Measurements from ENCODE around the gene LSM7.
"Not testable (repeated sequence)": the region's sequence is repeated elsewhere in the genome, so short reads cannot be mapped to it uniquely, and the experiment has no call there.

The LSM7 gene

DNA sequence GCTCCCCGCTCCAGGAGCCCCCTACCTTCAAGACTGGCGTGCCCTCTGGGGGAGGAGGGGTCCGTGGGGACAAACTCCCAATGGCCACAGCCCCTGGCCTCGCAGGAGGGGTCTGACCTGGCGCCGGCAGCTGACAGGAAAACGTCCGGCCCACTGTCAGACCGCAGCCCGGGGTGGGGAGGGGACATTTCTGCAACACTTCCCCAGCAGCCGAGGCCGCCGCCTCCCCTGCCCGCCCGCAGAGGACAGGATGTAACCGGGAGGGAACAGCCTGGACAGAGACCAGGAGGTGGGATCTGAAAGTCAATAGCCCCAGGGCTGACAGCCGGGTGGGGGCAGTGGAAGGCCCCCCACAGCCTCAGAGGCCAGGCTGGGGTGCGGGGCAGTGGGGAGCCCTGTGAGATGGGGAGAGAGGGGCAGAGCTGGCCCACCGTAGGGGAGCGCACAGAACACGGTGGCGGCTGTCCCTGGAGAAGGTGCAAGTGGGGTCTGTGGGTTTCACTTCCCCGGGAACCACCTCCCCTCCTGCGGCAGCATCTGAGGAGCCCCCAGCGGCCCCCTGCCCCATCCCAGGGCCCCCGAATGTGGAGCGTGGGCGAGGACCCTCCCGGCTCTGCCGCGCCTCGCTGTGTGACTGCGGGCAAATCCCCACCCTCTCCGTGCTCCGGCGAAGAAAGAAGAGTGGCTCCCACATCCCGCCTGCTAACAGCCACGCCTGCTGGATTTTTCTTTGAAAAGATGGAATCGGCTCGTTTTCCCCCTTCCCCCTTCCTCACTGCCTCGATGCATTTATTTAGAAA lies 46.1 kb downstream of the LSM7 start, which contains the start of gene PEAK3:
PEAK3 (minus strand) TSS at position 114 of the 800 bp plus-strand sequence. CDS start 1,244 bp downstream, outside the sequence.
- H3K4me1 ChIP-seq (ENCODE audit: insufficient read depth, low read length): no peaks in the 10 kb centered on the region
- no peaks in the 10 kb centered on the region for H3K9me3 ChIP-seq (ENCODE audit: control insufficient read depth, insufficient read depth, low read length)
- peak within 1 kb of the TSS; percentile 12; the same call in 1 of the 2 replicates for H3K9ac ChIP-seq (ENCODE audit: low read depth, low read length)
- no peaks in the 10 kb centered on the region for H3K36me3 ChIP-seq (ENCODE audit: insufficient read depth, low read length)

DNA sequence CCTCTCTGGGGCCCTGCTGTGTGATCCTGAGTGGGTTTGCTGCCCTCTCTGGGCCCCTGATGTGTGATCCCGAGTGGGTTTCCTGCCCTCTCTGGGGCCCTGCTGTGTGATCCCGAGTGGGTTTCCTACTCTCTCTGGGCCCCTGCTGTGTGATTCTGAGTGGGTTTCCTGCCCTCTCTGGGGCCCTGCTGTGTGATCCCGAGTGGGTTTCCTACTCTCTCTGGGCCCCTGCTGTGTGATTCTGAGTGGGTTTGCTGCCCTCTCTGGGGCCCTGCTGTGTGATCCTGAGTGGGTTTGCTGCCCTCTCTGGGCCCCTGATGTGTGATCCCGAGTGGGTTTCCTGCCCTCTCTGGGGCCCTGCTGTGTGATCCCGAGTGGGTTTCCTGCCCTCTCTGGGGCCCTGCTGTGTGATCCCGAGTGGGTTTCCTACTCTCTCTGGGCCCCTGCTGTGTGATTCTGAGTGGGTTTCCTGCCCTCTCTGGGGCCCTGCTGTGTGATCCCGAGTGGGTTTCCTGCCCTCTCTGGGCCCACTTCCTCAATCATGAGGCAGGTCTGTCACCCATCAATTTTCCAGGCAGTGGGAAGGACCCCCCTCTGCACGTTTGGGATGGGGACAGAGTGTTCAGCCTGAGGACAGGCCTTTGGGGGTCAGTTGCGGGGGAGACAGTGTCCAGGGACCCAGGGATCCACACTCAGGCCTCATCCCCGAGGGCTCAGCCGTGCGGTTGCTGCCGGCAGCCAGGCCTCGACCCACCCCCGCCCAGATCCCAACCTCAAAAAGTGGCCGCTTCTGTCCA lies 46.9 kb downstream of the LSM7 start:
- H3K9ac ChIP-seq (ENCODE audit: low read depth, low read length): peak overlapping the region; percentile 12; the same call in 1 of the 2 replicates
- H3K9me3 ChIP-seq (ENCODE audit: control insufficient read depth, insufficient read depth, low read length); H3K4me1 ChIP-seq (ENCODE audit: insufficient read depth, low read length); H3K36me3 ChIP-seq (ENCODE audit: insufficient read depth, low read length): not testable (repeated sequence)

DNA sequence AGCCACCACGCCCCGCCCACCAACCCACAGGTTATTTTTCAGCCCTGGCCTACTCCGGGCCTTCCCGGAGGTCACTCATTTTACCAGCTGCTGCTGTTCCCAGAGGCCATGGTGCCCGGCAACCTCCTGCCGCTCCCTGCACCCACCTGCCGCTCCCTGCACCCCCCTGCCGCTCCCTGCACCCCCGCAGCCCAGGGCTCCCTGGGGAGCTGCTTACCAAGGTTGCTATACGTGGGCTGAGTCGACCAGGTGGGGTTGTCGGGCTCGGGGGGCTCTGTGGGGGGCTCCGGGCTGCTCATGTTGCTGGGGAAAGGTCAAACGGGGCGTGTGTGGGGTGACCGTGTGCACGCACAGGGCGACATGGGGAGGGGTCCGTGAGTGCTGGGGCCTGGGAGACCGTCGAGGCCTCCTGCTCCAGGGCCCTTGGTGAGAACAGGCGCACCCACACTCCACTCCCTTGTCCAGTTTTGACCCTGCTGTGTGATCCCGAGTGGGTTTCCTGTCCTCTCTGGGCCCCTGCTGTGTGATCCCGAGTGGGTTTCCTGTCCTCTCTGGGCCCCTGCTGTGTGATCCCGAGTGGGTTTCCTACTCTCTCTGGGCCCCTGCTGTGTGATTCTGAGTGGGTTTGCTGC lies 47.6 kb downstream of the LSM7 start:
- H3K9ac ChIP-seq (ENCODE audit: low read depth, low read length): no peak overlapping the region
- no peaks in the 10 kb centered on the region for H3K9me3 ChIP-seq (ENCODE audit: control insufficient read depth, insufficient read depth, low read length)
- H3K4me1 ChIP-seq (ENCODE audit: insufficient read depth, low read length): no peaks in the 10 kb centered on the region; the same call in 1 of the 2 replicates
- no peaks in the 10 kb centered on the region for H3K36me3 ChIP-seq (ENCODE audit: insufficient read depth, low read length)

DNA sequence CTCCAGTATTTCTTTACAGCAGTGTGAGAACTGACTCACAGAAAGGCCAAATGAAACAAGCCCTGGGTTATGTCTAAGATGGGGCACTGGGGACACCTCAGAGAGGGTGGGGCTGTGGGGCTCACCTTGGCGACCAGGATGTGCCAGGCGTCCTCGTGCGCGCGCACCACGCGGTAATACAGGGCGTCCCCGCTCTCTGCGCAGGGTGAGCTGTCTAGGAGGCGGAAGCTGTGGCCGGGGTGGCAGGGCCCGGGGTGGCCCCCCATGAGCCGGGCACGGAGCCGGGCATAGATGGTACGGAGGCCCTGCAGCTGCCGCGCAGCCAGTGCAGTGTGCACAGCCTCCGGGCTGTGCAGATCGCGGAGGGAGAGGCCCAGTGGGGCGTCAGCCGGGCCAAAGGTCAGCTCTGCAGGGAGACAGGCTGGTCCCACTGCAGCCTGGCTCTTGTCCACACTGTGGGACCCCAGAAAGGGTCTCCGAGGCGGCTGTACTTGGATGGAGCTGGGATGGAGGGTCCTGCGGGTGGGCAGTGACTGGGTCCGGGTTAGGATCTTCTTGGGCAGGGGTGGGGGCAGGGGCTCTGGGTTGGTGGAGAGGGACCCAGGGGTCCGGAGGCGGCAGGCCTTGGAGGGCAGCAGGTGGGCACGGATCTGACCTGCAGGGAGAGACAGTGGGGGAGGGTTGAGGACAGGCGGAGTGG lies 49.8 kb downstream of the LSM7 start:
- Histone ChIP-seq H3K9me3 (ENCODE audit: control insufficient read depth, insufficient read depth, low read length) (no peaks in the 10 kb centered on the region), H3K4me1 (ENCODE audit: insufficient read depth, low read length) (peaks cover 3% of the 10 kb centered on the region; the same call in 1 of the 2 replicates), H3K9ac (ENCODE audit: low read depth, low read length) (no peak overlapping the region), H3K36me3 (ENCODE audit: insufficient read depth, low read length) (no peaks in the 10 kb centered on the region)

GRCh38 chr19:2277138-2277537 lies 51.2 kb downstream of the LSM7 start:
- Histone ChIP-seq H3K4me1 (ENCODE audit: insufficient read depth, low read length) (peaks cover 3% of the 10 kb centered on the region; the same call in 1 of the 2 replicates), H3K36me3 (ENCODE audit: insufficient read depth, low read length) (peaks cover 5% of the 10 kb centered on the region), H3K9me3 (ENCODE audit: control insufficient read depth, insufficient read depth, low read length) (no peaks in the 10 kb centered on the region), H3K9ac (ENCODE audit: low read depth, low read length) (no peak overlapping the region)

DNA sequence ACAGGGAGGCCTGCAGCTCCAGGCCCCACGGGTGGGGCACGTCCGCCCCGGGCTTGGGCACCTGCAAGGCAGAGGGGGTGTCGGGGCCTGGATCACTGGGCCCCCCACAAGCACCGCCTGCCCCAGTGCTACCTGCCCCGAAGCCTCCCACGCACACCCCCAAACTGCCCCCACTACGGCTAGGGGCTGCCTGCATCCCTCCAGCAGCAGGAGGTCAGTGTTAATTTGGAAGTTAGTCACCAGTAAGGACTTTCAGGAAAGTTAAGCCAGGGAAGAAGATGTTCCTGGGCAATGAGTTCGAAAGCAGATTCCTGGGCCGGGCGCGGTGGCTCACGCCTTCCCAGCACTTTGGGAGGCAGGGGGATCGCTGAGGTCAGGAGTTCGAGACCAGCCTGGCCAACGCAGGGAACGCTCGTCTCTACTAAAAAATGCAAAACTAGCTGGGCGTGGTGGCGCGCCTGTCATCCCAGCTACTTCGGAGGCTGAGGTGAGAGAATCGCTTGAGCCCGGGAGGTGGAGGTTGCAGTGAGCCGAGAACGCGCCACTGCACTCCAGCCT lies 51.9 kb downstream of the LSM7 start:
- peaks cover 3% of the 10 kb centered on the region; the same call in 1 of the 2 replicates for H3K4me1 ChIP-seq (ENCODE audit: insufficient read depth, low read length)
- H3K36me3 ChIP-seq (ENCODE audit: insufficient read depth, low read length): peaks cover 5% of the 10 kb centered on the region
- no peak overlapping the region for H3K9ac ChIP-seq (ENCODE audit: low read depth, low read length)
- H3K9me3 ChIP-seq (ENCODE audit: control insufficient read depth, insufficient read depth, low read length): no peaks in the 10 kb centered on the region

DNA sequence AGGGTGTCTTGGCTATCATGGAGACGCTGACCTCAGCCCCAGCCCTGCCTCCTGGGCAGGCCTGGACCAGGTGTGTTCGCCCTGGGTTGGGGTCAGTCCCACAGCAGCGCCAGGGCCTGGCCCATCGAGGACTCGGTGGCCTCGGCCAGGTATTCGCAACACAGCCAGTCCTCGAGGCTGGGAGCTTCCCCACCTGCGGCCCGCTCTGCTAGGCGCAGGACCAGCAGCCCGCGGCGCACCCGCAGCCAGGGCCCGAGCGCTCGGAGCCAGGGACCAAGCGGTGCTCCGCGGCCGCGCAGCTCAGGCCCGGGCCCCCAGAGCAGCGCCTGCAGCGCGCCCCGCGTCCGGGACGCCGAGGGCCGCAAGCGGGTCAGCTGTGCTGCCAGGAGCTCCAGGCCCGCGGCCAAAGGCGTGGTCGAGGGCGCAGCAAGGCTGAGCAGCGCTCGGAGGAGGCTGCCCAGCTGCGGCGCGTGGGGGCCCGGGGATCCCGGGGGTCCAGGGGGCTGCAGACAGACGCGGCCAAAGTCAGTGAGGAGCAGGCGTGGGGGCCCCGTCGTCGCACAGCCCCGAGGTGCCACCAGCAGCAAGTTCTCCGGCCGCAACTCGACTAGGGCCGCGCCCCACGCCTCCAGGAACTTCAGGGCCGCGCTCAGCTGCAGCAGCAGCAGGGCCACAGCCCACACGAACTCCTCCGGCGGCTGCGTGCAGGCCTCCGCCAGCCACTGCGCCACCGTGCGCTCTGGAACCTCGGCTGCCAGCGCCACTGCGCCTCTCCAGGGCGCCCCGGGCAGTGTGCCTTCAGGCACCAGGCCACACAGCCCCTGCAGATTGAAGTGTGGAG lies 52.6 kb downstream of the LSM7 start:
- Histone ChIP-seq H3K4me1 (ENCODE audit: insufficient read depth, low read length) (peaks cover 3% of the 10 kb centered on the region; the same call in 1 of the 2 replicates), H3K36me3 (ENCODE audit: insufficient read depth, low read length) (peaks cover 5% of the 10 kb centered on the region), H3K9ac (ENCODE audit: low read depth, low read length) (no peak overlapping the region), H3K9me3 (ENCODE audit: control insufficient read depth, insufficient read depth, low read length) (no peaks in the 10 kb centered on the region)

DNA sequence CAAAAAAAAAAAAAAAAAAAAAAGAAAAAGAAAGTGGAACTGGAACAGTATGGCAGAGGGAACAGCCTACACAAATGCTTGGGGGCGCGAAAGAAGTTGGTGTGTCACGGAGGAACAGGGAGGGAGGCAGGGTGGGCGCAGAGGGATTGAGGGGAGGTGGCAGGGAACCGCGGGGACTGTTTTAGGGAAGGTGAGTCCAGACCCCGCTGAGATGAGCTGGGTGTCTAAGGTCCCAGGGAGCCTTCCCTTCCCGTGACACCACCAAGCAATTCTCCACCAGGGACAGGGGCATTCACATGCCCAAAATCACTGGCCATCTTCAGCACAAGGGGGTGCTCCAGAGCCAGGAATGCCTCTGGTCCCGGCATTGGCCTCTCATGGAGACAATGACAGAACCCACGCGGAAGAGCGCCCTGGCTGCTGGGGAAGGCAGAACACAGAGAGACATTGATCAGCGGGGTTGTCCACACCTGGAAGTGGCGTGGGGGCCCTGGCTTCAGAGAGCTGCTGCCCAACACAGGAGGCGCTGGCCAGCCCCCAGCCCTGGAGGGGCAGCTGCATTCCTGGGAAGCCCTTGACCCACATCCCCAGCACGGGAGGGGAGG lies 53.4 kb downstream of the LSM7 start:
- peaks cover 5% of the 10 kb centered on the region for H3K36me3 ChIP-seq (ENCODE audit: insufficient read depth, low read length)
- no peaks in the 10 kb centered on the region for H3K9me3 ChIP-seq (ENCODE audit: control insufficient read depth, insufficient read depth, low read length)
- H3K4me1 ChIP-seq (ENCODE audit: insufficient read depth, low read length): peaks cover 3% of the 10 kb centered on the region; the same call in 1 of the 2 replicates
- no peak overlapping the region for H3K9ac ChIP-seq (ENCODE audit: low read depth, low read length)

DNA sequence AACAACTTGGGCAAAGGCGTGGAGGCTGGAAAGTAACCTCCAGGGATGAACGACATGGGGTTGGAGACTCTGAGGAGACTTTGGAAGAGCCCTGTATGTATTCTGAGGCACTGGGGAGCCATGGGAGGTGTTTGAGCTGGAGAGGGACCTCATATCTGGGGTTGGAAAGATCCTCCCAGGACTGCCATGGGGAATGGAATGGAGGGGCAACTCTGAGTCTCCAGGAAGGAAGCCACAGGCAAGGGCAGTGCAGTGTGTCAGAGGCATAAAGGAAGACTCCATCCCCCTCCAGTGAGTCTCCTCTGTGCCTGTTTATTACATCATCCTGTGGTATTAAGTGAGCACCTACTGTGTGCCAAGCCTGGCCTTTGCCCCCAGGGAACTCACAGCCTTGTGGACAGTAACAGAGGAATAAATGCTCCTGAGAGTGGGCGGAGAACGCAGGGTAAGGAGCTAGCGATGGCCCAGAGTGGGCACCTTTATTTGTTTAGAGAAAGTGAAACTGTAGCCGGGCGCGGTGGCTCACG lies 54.1 kb downstream of the LSM7 start:
- Histone ChIP-seq H3K36me3 (ENCODE audit: insufficient read depth, low read length) (peaks cover 5% of the 10 kb centered on the region), H3K4me1 (ENCODE audit: insufficient read depth, low read length) (peaks cover 3% of the 10 kb centered on the region; the same call in 1 of the 2 replicates), H3K9ac (ENCODE audit: low read depth, low read length) (no peak overlapping the region), H3K9me3 (ENCODE audit: control insufficient read depth, insufficient read depth, low read length) (no peaks in the 10 kb centered on the region)

DNA sequence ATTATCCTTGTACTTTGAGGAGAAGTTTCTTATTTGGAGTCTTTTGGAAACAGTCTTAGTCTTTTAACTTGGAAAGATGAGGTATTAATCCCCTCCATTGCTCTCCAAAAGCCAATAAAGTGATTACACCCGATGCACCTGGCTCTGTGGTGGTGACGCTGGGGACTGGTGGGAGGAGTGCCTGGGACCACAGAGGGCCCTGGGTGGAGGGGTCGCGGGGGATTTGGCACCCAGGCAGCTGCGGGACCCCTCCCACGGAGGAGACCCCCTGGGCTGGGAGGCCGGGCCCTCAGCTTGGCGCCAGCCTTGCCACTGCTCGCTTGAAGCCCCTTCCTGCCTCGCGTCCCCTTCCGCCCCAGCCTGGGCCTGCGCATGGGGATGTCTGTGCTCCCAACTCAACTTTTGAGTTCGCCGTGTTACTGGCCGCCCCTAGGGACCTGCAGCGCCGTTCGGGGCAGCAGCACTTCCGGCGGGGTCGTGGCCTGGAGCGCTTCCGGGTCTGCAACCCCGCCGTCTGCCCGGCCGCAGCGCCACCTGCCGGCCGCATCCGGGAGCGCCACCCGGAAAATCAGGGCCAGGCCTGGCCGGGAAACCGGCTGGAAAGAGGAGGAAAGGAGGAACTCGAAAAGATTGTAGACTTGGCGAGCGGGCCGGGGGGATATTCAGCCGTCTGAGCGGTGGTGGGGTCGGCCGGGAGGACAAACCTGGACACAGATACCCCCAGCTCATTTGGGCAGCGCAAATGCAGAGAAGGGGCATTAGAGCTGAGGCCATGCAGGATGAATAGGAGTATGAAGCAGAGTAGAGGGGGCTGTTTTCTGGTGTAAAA lies 54.8 kb downstream of the LSM7 start:
- Histone ChIP-seq H3K9me3 (ENCODE audit: control insufficient read depth, insufficient read depth, low read length) (no peaks in the 10 kb centered on the region), H3K36me3 (ENCODE audit: insufficient read depth, low read length) (peaks cover 5% of the 10 kb centered on the region), H3K4me1 (ENCODE audit: insufficient read depth, low read length) (peaks cover 3% of the 10 kb centered on the region; the same call in 1 of the 2 replicates), H3K9ac (ENCODE audit: low read depth, low read length) (peak overlapping the region; percentile 43)
